Kidney capillary endothelial cell (primary cell): Measurements from ENCODE around the gene POLE4.

Source experiments
- DNase-seq: peaks from one replicate; pipeline ENCODE4 v3.0.0-alpha.2; 2018; ENCODE audit warnings: low spot score

POLE4 gene

DNA sequence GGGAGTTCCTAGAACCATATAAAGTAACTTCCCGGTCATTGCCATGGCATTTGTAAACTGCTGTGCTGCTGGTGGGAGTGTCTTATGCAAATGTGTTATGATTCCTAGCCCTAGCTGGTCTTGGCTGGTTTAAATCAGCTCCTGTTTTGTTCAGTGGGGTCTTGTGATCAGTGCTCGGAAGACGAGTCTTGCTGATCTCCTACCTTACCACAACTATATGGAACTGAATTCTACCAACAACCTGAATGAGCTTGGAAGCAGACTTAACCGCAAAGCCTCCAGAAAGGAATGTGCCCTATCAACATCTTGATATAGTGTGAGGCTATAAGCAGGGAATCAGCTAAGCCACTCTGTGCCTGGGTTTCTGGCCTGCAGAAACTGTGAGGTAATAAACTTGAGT, 33.5 kb downstream of the POLE4 start:
- DNase-seq = no peak

DNA sequence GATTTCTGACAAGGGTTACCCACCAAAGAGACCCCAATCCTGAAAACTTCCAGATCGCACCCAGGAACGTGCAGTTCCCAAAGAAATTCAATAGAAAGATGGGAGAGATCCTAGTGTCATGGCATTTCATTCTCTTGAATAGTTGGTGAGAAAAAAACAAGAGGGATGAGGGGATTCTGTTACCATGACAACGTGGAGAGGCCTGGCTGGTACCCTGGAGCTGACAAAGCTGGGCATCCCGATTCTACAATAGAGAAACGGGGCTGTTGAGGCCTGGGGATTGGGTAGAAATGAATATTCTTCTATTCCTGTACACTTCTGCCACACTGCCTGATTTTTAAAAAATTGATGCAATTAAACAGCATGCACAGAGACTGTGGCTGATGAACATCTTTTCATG, 41.0 kb downstream of the POLE4 start:
- no peak for DNase-seq

DNA sequence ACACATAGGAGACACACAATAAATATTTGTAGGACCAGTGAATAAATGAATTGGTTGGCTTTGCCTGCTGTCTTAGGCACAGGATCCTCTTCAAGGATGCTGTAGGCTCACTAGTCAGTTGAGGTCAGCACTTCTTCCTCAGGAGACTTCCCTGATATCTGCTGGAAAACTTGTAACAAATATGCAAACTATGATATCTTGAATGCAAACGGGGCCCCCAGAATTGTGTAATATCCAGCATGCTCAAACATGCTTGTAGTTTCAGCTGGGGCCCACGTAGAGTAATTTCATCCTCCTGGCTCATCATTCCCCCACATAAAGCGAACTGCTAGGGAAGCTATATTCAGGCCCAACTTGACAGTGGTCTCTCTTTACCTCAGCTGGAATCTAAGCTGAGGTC, 43.6 kb downstream of the POLE4 start:
- no peak for DNase-seq

DNA sequence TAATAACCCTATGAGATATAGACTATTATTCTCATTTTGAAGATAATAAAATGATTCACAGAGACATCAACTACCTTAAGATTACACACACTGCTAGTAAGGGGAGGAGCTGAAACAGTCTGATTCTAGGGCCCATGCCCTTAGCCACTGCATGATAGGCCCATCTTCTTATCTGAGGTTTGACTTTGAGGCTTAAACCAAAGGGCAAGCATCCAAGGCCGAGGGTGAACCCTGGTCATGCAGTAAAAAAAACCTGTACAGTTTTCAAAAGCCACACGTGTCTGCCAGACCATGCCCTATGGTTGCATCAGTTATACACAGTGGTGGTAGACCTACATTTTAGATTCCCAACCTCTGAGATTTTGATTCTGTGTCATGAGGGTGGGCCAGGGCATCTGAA, 44.8 kb downstream of the POLE4 start:
- no peak for DNase-seq

DNA sequence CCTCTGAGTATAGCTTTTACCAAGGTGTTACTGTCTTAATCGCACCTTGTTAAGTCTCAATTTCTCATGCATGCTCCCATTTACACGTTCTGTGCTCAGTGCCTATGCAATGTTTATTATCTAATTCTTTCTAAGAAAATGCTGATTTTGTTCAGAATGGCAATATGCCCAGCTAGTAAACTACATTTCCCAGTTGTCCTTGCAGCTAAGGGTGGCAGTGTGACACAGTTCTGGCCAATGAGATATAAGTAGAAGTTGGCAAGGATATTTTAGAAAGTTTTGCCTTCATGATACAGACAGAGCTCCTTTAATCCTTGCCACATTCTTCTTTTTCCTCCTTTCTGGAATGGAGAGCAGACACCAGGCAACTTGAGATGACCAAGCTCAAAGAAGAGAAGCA, 45.3 kb downstream of the POLE4 start:
- DNase-seq = no peak

DNA sequence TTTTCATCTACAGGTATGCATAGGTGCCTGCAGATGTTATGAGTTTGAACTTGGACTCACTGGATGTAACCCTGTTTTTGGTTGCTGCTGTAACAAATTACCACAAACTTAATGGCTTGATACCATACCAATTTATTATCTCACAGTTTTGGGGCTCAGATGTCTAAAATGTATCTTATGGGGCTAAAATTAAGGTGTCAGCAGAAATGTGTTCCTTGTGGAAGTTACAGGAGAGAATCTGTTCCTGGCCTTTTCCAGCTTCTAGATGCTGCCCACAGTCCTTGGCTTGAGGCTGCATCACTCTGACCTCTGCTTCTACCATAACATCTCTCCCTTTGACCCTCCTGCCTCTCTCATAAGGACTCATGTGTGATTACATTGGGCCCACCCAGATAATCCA, 47.6 kb downstream of the POLE4 start:
- no peak for DNase-seq

DNA sequence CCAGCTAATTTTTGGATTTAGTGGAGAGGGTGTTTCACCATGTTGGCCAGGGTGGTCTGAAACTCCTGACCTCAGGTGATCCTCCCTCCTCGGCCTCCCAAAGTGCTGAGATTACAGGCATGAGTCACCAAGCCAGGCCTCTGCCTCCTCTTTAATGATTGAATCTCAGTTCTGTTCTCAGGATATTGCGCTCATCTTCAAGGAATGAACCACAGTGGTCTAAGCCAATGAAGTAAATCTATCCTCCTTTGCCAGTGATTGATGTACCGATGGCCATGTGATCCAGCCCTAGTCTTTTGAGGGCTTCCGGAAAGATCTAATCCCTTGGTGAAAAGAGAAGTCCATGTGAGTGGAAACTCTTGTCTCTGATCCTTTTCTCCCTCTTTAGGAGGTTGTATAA, 48.6 kb downstream of the POLE4 start:
- DNase-seq = no peak

DNA sequence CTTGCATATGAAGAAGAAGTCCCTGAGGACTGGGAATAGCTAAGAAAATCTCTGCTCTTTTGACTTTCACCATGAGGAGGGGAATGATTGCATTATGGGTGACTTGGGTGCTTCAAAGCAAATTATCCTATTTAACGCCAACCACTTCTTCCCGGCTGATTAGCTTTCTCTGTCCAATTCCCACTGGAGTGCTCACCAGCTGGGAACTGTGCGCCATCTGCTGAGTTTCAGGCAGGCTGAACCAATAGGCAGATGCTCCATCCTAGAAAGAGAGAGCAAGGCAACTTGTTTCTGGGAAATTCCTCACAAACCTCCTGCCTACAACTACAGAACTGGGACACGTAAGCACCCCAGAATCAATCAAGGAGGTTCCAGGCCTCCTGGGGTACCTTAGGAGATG, 49.4 kb downstream of the POLE4 start:
- no peak for DNase-seq

DNA sequence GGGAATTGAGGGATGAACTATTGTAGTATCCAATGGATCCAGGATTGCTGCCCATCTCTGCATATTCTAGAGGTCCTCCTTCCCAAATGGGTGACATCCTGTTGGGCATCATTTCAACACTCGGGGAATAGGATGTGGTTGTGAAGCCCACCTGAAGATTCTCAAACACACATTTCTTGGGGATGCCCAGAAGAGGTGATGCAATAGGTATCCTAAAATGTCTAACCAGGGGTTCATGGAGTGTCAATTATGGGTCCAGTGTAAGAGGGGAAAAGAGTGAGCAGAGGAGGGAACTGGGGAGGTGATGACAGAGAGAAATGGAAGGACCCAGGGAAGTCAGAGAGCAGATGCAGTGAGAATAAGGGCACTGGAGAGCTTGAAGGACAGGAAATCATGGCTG, 52.1 kb downstream of the POLE4 start:
- DNase-seq = no peak

DNA sequence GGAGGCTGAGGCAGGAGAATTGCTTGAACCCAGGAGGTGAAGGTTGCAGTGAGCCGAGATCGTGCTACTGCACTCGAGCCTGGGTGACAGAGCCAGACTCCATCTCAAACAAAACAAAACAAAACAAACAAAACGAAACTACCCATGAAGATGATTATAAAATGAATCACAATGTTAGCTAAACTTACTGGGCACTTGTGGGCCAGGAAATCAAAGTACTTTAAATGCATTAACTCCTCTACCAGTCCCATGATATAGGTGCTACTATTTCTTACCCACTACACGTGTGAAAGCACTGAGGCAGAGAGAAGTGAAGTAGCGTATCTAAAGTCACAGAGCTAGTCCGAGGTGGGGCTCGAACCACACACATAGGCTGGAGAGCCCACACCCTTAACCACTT, 53.6 kb downstream of the POLE4 start:
- DNase-seq = no peak

DNA sequence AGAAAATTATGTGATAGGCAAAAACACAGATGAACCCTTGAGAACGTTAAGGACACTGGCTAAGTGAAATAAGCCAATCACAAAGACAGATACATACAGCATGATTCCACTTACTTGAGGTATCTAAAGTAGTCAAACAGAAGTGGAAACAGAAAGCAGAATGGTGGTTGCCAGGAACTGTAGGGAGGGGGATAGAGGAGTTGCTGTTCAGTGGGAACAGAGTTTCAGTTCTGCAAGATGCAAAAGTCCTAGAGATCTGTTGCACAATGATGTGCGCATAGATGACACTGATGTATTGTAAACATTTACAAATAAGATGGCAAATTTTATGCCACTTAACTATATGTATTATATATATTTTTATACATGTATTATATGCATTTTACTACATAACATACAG, 59.7 kb downstream of the POLE4 start:
- DNase-seq = no peak
